Adrenal gland (tissue), 12 donors: ENCODE results near the gene NUDT6. TPM values are rescaled to one million over a fixed set of nuclear protein-coding genes. Genes with fewer than 3 reads are reported as not detected.

ENCODE experiments used
- DNase-seq, 7 donors: peaks; one replicate each; pipeline ENCODE4 v3.0.0-alpha.2; 2019 to 2020
- H3K27ac ChIP-seq, 5 donors: fragments of 200-600 bp; sonication (generic) in 4 of 5; 1 replicate in 3 of 5; 2 replicates in 2 of 5; pipeline versions ENCODE4 v1.5.1 to v1.8.0; 2016 to 2020; ENCODE audit warnings: mild to moderate bottlenecking in 1 of 5
- H3K27me3 ChIP-seq: fragments of 200-600 bp; 2 replicates; pipeline ENCODE4 v1.8.0; 2021
- H3K36me3 ChIP-seq, 2 donors: fragments of 200-600 bp; replicated peaks in 1 of 2; 1 replicate in 1 of 2; 2 replicates in 1 of 2; pipeline versions ENCODE4 v1.5.1 to v1.8.0; 2018 to 2022
- H3K4me1 ChIP-seq, 2 donors: fragments of 200-600 bp; replicated peaks in 1 of 2; 1 replicate in 1 of 2; 2 replicates in 1 of 2; pipeline versions ENCODE4 v1.5.1 to v1.8.0; 2018 to 2021
- H3K4me3 ChIP-seq, 4 donors: fragments of 200-600 bp; sonication (generic) in 3 of 4; one replicate each; pipeline ENCODE4 v1.5.1; 2016 to 2018
- H3K9me3 ChIP-seq, 3 donors: fragments of 200-600 bp; sonication (generic) in 1 of 3; replicated peaks in 1 of 3; 1 replicate in 2 of 3; 2 replicates in 1 of 3; pipeline versions ENCODE4 v1.5.1 to v1.8.0; 2016 to 2021
- POLR2A ChIP-seq, 2 donors: fragments of 450-650 bp; IDR thresholded peaks; one replicate each; pipeline ENCODE4 v1.6.1; 2017; ENCODE audit warnings: antibody characterized with exemption in 2 of 2, mild to moderate bottlenecking in 2 of 2, moderate library complexity in 1 of 2
- WGBS, 4 donors: extraction: QIAGEN DNeasy Blood & Tissue Kit in 2 of 4; methylation state at CpG; one replicate each; pipeline versions ENCODE4 v1.1.5 to v1.1.7; 2013 to 2017; 5-methylcytosine and 5-hydroxymethylcytosine counted together
- intact Hi-C, 2 donors: fragments of 100-400 bp; cut with DNase I; formaldehyde crosslinking; loops; one replicate each; pipeline versions ENCODE4 v1.14.1 to v1.15.0; 2022 to 2023
- polyA plus RNA-seq, 3 donors: library from polyadenylated mRNA; stranded (reverse); fragments of 200-250 nt in 2 of 3; fragments of 350-450 nt in 1 of 3; fragmentation: Illumina TruSeq in 1 of 3; extraction: RNeasy Lipid Tissue Mini Kit (QIAGEN cat#74804) in 1 of 3; gene quantifications; one replicate each; pipeline ENCODE4 v1.2.3, GENCODE V29; 2013 to 2014
- total RNA-seq, 9 donors: library from RNA; depleted of rRNA in 4 of 9; stranded (reverse); fragments of >200 nt in 4 of 9; fragments of 120-200 nt in 1 of 9; fragmentation: NEBNext Ultra II Directional in 1 of 9; extraction: Animal tissue kit (Norgen Biotek cat#: 25700) in 1 of 9; gene quantifications; one replicate each; pipeline versions ENCODE4 v1.1.0 to v1.2.4, GENCODE V29; 2013 to 2023
- TF ChIP-seq, protein P1 (sequence below), 6 experiments: fragments of 450-650 bp in 4 of 6; fragments of 200-600 bp in 2 of 6; sonication (generic) in 1 of 6; IDR thresholded peaks; 1 replicate in 5 of 6; 2 replicates in 1 of 6; pipeline versions ENCODE4 v1.5.1 to v1.8.0; 2016 to 2021; ENCODE audit warnings: antibody characterized with exemption in 6 of 6, mild to moderate bottlenecking in 2 of 6, moderate library complexity in 1 of 6
- donor health status: healthy with polysubstance abuse.
- donor health status: Bipolar disorder and iron deficiency.
- donor health status: DM: yes; HTN: yes; CAD: no.
- donor health status: DM: no; HTN: no; CAD: no.
- donor health status: DM: no; HTN: no; CAD: no.
- donor health status: DM: yes; HTN: yes; CAD: no.

Gene NUDT6
- total and polyA plus RNA-seq, 12 donors = 6.4 to 31.1 (median 15.8) TPM

- Histone ChIP-seq H3K36me3 (no peaks in the 10 kb centered on the region), H3K27me3 (no peaks in the 10 kb centered on the region), H3K9me3 (no peaks in the 10 kb centered on the region), H3K4me1 (no peaks in the 10 kb centered on the region), H3K4me3 (no peak overlapping the region), H3K27ac (no peak overlapping the region)
- 65 to 71% (median 69%) methylated on average over 4 of the region's 4 CpGs for WGBS, 4 donors
- no peak for DNase-seq
- intact Hi-C loops = no loop called here
- TF ChIP-seq, protein P1, sequence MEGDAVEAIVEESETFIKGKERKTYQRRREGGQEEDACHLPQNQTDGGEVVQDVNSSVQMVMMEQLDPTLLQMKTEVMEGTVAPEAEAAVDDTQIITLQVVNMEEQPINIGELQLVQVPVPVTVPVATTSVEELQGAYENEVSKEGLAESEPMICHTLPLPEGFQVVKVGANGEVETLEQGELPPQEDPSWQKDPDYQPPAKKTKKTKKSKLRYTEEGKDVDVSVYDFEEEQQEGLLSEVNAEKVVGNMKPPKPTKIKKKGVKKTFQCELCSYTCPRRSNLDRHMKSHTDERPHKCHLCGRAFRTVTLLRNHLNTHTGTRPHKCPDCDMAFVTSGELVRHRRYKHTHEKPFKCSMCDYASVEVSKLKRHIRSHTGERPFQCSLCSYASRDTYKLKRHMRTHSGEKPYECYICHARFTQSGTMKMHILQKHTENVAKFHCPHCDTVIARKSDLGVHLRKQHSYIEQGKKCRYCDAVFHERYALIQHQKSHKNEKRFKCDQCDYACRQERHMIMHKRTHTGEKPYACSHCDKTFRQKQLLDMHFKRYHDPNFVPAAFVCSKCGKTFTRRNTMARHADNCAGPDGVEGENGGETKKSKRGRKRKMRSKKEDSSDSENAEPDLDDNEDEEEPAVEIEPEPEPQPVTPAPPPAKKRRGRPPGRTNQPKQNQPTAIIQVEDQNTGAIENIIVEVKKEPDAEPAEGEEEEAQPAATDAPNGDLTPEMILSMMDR (IDR thresholded peaks at IDR 0.05) = no peak
- no peak for TF ChIP-seq POLR2A (IDR thresholded peaks at IDR 0.05)
Measured at GRCh38 chr4:122842984-122843531, 79.3 kb downstream of the NUDT6 start.

Other genes starting within 250 kb of the NUDT6 start
- 1 to 10 TPM; 2.8 to 7.8 (median 5.5) TPM for gene BBS12, start 189.9 kb downstream of the NUDT6 start, total RNA-seq
- 1 to 10 TPM; 1.5 to 7.8 (median 2.0) TPM for gene BBS12, start 189.9 kb downstream of the NUDT6 start, polyA plus RNA-seq
- 1 to 10 TPM in 8 of 9 donors, under 1 TPM in 1; 0.85 to 5.3 (median 2.8) TPM for gene FGF2, start 95.8 kb downstream of the NUDT6 start, total RNA-seq
- 1 to 10 TPM; 1.0 to 2.4 (median 1.6) TPM for gene FGF2, start 95.8 kb downstream of the NUDT6 start, polyA plus RNA-seq